K562 (cell line): Measurements from ENCODE around the gene SLC26A11. TPM values are rescaled to one million over a fixed set of nuclear protein-coding genes. Genes with fewer than 3 reads are reported as not detected.

Experiments used
- ASH1L ChIP-seq: fragments of 450-650 bp; IDR thresholded peaks from 2 replicates; pipeline ENCODE4 v1.6.1; 2018; ENCODE audit warnings: borderline replicate concordance, mild to moderate bottlenecking, low read depth; ENCODE audit not compliant: partially characterized antibody
- E2F5 ChIP-seq: sonication (generic); formaldehyde crosslinking; IDR thresholded peaks from 2 replicates; pipeline ENCODE4 v1.8.0; 2022; ENCODE audit warnings: mild to moderate bottlenecking, missing genetic modification reagents
- GTF2E2 ChIP-seq: fragments of 200-800 bp; sonication (Bioruptor generic); IDR thresholded peaks from 2 replicates; pipeline ENCODE4 v1.6.1; 2016; ENCODE audit warnings: missing genetic modification characterization, missing compliant biosample characterization
- IFI16 ChIP-seq: fragments of 250-450 bp; sonication (Bioruptor Pico); IDR thresholded peaks from 2 replicates; pipeline ENCODE4 v2.1.2; 2022; ENCODE audit warnings: mild to moderate bottlenecking, inconsistent platforms
- LEF1 ChIP-seq: fragments of 450-650 bp; IDR thresholded peaks from 2 replicates; pipeline ENCODE4 v1.6.1; 2016; ENCODE audit warnings: mild to moderate bottlenecking
- MAX ChIP-seq: sonication (generic); formaldehyde crosslinking; IDR thresholded peaks from 2 replicates; pipeline ENCODE4 v1.9.0; 2022; ENCODE audit warnings: mild to moderate bottlenecking, missing genetic modification reagents
- MNT ChIP-seq, 2 experiments: fragments of 450-650 bp; conservative IDR thresholded peaks; 2 replicates each; pipeline ENCODE4 v1.6.1; 2017; ENCODE audit warnings: mild to moderate bottlenecking in 2 of 2, moderate library complexity in 2 of 2
- NEUROD1 ChIP-seq: fragments of 150-350 bp; IDR thresholded peaks from 2 replicates; pipeline ENCODE4 v1.6.1; 2014; ENCODE audit warnings: borderline replicate concordance, low read length, low read depth; ENCODE audit not compliant: partially characterized antibody
- NR3C1 ChIP-seq: sonication (generic); formaldehyde crosslinking; IDR thresholded peaks from 2 replicates; pipeline ENCODE4 v1.8.1; 2022; ENCODE audit warnings: missing genetic modification reagents
- POU5F1 ChIP-seq: fragments of 150-350 bp; IDR thresholded peaks from 2 replicates; pipeline ENCODE4 v1.6.1; 2014; ENCODE audit warnings: borderline replicate concordance, low read length, low read depth, mild to moderate bottlenecking; ENCODE audit not compliant: partially characterized antibody
- PPARD ChIP-seq: fragments of 250-450 bp; sonication (Bioruptor Pico); IDR thresholded peaks from 2 replicates; pipeline ENCODE4 v1.8.0; 2022; ENCODE audit warnings: inconsistent platforms, mild to moderate bottlenecking, moderate library complexity
- PRMT5 ChIP-seq: sonication (generic); formaldehyde crosslinking; IDR thresholded peaks from 2 replicates; pipeline ENCODE4 v1.5.0; 2020; ENCODE audit warnings: missing genetic modification reagents
- PTBP1 ChIP-seq: fragments of 200-400 bp; formaldehyde crosslinking; IDR thresholded peaks from 2 replicates; pipeline ENCODE4 v1.6.1; 2017; ENCODE audit warnings: low read depth, low read length
- SP2 ChIP-seq: IDR thresholded peaks from 2 replicates; pipeline ENCODE4 v1.6.1; 2011; ENCODE audit warnings: mild to moderate bottlenecking, low read depth, low read length, moderate library complexity; ENCODE audit not compliant: poor library complexity, severe bottlenecking; ENCODE audit errors: extremely low read depth
- SREBF2 ChIP-seq: sonication (generic); formaldehyde crosslinking; IDR thresholded peaks from 2 replicates; pipeline ENCODE4 v1.4.0; 2020; ENCODE audit warnings: mild to moderate bottlenecking, missing genetic modification reagents
- USF1 ChIP-seq: sonication (generic); formaldehyde crosslinking; IDR thresholded peaks from 2 replicates; pipeline ENCODE4 v1.9.0; 2022; ENCODE audit warnings: mild to moderate bottlenecking, missing genetic modification reagents
- USF2 ChIP-seq: sonication (generic); formaldehyde crosslinking; IDR thresholded peaks from 2 replicates; pipeline ENCODE4 v1.5.0; 2020; ENCODE audit warnings: missing genetic modification reagents
- ZBTB2 ChIP-seq: fragments of 450-650 bp; IDR thresholded peaks from 2 replicates; pipeline ENCODE4 v1.6.1; 2016; ENCODE audit warnings: antibody characterized with exemption
- ZKSCAN1 ChIP-seq: fragments of 150-350 bp; IDR thresholded peaks from 2 replicates; pipeline ENCODE4 v1.6.1; 2016; ENCODE audit warnings: low read depth, low read length
- ZNF140 ChIP-seq: fragments of 250-450 bp; sonication (Bioruptor Pico); IDR thresholded peaks from 2 replicates; pipeline ENCODE4 v1.8.0; 2021; ENCODE audit warnings: moderate library complexity, mild to moderate bottlenecking, inconsistent platforms
- ZNF655 ChIP-seq: fragments of 250-450 bp; sonication (Bioruptor Pico); IDR thresholded peaks from 2 replicates; pipeline ENCODE4 v1.5.0; 2021
- polyA plus RNA-seq, 8 experiments: library from polyadenylated mRNA; depleted of rRNA in 4 of 8; stranded (reverse) in 5 of 8; unstranded in 3 of 8; fragments of >200 nt; fragmentation: Nextera tagmentation in 2 of 8; fragmentation: Illumina TruSeq in 1 of 8; extraction: Ambion mirVana in 2 of 8; extraction: Trizol in 1 of 8; gene quantifications; 2 replicates each; pipeline versions ENCODE4 v1.2.1 to v1.2.3, GENCODE V29; 2011 to 2014; ENCODE audit warnings: inconsistent platforms in 1 of 8, missing spikeins in 1 of 8
- total RNA-seq, 7 experiments: library from RNA; depleted of rRNA in 6 of 7; stranded (reverse); fragments of >200 nt in 6 of 7; fragmentation: Illumina TruSeq in 2 of 7; extraction: Trizol in 2 of 7; gene quantifications; 2 replicates each; pipeline versions ENCODE4 v1.2.1 to v1.2.3, GENCODE V29; 2011 to 2021; ENCODE audit warnings: low replicate concordance in 1 of 7

Gene SLC26A11
- total and polyA plus RNA-seq, 9 of the 15 experiments (the other 6 are each of a cell fraction or from before 2014, with no cell fraction given) = 0.06 to 3.1 (median 1.2) TPM; not detected in 1

- no peak for TF ChIP-seq ZBTB2
- TF ChIP-seq E2F5 (CRISPR knock-in tag) = no peak
- TF ChIP-seq USF2 (CRISPR knock-in tag) = peak; percentile 87
- TF ChIP-seq NEUROD1 = no peak
- no peak for TF ChIP-seq IFI16 (CRISPR knock-in tag)
- no peak for TF ChIP-seq LEF1
- no peak for TF ChIP-seq PPARD (CRISPR knock-in tag)
- TF ChIP-seq ZKSCAN1 = no peak
- TF ChIP-seq SREBF2 (CRISPR knock-in tag) = no peak
- peak; percentile 40; the same call in 1 of the 2 replicates for TF ChIP-seq MAX
- no peak for TF ChIP-seq ZNF140 (CRISPR knock-in tag)
- no peak for TF ChIP-seq SP2
- TF ChIP-seq PRMT5 (CRISPR knock-in tag) = no peak
- no peak for TF ChIP-seq ZNF655 (CRISPR knock-in tag)
- TF ChIP-seq ASH1L = no peak
- no peak for TF ChIP-seq NR3C1 (CRISPR knock-in tag)
- TF ChIP-seq PTBP1 = no peak
- TF ChIP-seq POU5F1 = no peak
- no peak for TF ChIP-seq GTF2E2 (tag)
- TF ChIP-seq USF1 = peak; percentile 83
- TF ChIP-seq MNT (conservative IDR thresholded peaks at IDR 0.05) = no peak
Observed at GRCh38 chr17:80220054-80220735, at the start of gene SLC26A11, which contains the start of gene SGSH (continued).
